Activated naive CD8-positive, alpha-beta T cell treated with anti-CD3 and anti-CD28 coated beads, Interleukin-2, amount 50 U/mL, for 24 hours (primary cell): ENCODE data around the gene FAM204A.

Source experiments
- ATAC-seq: fragments of 150-1000 bp; cut with Tn5 transposase; one replicate; pipeline ENCODE4 v1.10.0; 2021
- DNase-seq: peaks from one replicate; pipeline ENCODE4 v3.0.0; 2021
- H3K27ac Mint-ChIP-seq: one replicate; pipeline ENCODE4 v1.8.0; 2021; ENCODE audit warnings: mild to moderate bottlenecking, mixed read lengths
- H3K27me3 Mint-ChIP-seq: one replicate; pipeline ENCODE4 v1.8.0; 2021; ENCODE audit warnings: mixed read lengths
- H3K36me3 Mint-ChIP-seq: one replicate; pipeline ENCODE4 v1.8.0; 2021; ENCODE audit warnings: low read depth, mixed read lengths
- H3K4me1 Mint-ChIP-seq: one replicate; pipeline ENCODE4 v1.8.0; 2021; ENCODE audit warnings: mixed read lengths
- H3K4me3 Mint-ChIP-seq: one replicate; pipeline ENCODE4 v1.8.0; 2021; ENCODE audit warnings: mild to moderate bottlenecking, moderate library complexity, mixed read lengths
- H3K9me3 Mint-ChIP-seq: one replicate; pipeline ENCODE4 v1.8.0; 2021; ENCODE audit warnings: mixed read lengths

Gene FAM204A

GRCh38 chr10:118256209-118256608 lies 85.9 kb downstream of the FAM204A start:
- ATAC-seq (no peak), DNase-seq (no peak)
- Mint-ChIP-seq H3K36me3 (no peaks in the 10 kb centered on the region), H3K27me3 (peaks cover 48% of the 10 kb centered on the region), H3K9me3 (no peaks in the 10 kb centered on the region), H3K27ac (no peak overlapping the region), H3K4me3 (no peak overlapping the region), H3K4me1 (no peaks in the 10 kb centered on the region)

- H3K4me3 Mint-ChIP-seq: no peak overlapping the region
- ATAC-seq: no peak
- no peaks in the 10 kb centered on the region for H3K36me3 Mint-ChIP-seq
- peaks cover 43% of the 10 kb centered on the region for H3K27me3 Mint-ChIP-seq
- no peaks in the 10 kb centered on the region for H3K9me3 Mint-ChIP-seq
- H3K4me1 Mint-ChIP-seq: no peaks in the 10 kb centered on the region
- no peak overlapping the region for H3K27ac Mint-ChIP-seq
- DNase-seq: no peak
These were observed 86.8 kb downstream of the FAM204A start for GRCh38 chr10:118255355-118255754.

GRCh38 chr10:118254654-118255053 lies 87.5 kb downstream of the FAM204A start:
- DNase-seq (no peak), ATAC-seq (no peak)
- Mint-ChIP-seq H3K4me1 (no peaks in the 10 kb centered on the region), H3K27ac (no peak overlapping the region), H3K27me3 (peaks cover 40% of the 10 kb centered on the region), H3K9me3 (no peaks in the 10 kb centered on the region), H3K4me3 (no peak overlapping the region), H3K36me3 (no peaks in the 10 kb centered on the region)

GRCh38 chr10:118253397-118253796 lies 88.7 kb downstream of the FAM204A start:
- Mint-ChIP-seq H3K4me3 (no peak overlapping the region), H3K4me1 (no peaks in the 10 kb centered on the region), H3K27ac (no peak overlapping the region), H3K27me3 (peaks cover 44% of the 10 kb centered on the region), H3K36me3 (no peaks in the 10 kb centered on the region), H3K9me3 (no peaks in the 10 kb centered on the region)
- no peak for ATAC-seq
- no peak for DNase-seq

GRCh38 chr10:118251791-118252190 lies 90.3 kb downstream of the FAM204A start:
- Mint-ChIP-seq H3K27ac (no peak overlapping the region), H3K4me3 (no peak overlapping the region), H3K36me3 (no peaks in the 10 kb centered on the region), H3K27me3 (peaks cover 41% of the 10 kb centered on the region), H3K4me1 (no peaks in the 10 kb centered on the region), H3K9me3 (no peaks in the 10 kb centered on the region)
- DNase-seq (no peak), ATAC-seq (no peak)

- Mint-ChIP-seq H3K27me3 (peaks cover 48% of the 10 kb centered on the region), H3K9me3 (no peaks in the 10 kb centered on the region), H3K36me3 (no peaks in the 10 kb centered on the region), H3K27ac (no peak overlapping the region), H3K4me1 (no peaks in the 10 kb centered on the region), H3K4me3 (no peak overlapping the region)
- DNase-seq (no peak), ATAC-seq (no peak)
These were observed 92.4 kb downstream of the FAM204A start for GRCh38 chr10:118249714-118250113.
